GM21515 (cell line): ENCODE results near the gene KCNN3.

Experiments
- ATAC-seq: cut with Tn5 transposase; IDR thresholded peaks from one replicate; pipeline ENCODE4 v1.9.1; 2021; ENCODE audit not compliant: unreplicated experiment

KCNN3 gene

DNA sequence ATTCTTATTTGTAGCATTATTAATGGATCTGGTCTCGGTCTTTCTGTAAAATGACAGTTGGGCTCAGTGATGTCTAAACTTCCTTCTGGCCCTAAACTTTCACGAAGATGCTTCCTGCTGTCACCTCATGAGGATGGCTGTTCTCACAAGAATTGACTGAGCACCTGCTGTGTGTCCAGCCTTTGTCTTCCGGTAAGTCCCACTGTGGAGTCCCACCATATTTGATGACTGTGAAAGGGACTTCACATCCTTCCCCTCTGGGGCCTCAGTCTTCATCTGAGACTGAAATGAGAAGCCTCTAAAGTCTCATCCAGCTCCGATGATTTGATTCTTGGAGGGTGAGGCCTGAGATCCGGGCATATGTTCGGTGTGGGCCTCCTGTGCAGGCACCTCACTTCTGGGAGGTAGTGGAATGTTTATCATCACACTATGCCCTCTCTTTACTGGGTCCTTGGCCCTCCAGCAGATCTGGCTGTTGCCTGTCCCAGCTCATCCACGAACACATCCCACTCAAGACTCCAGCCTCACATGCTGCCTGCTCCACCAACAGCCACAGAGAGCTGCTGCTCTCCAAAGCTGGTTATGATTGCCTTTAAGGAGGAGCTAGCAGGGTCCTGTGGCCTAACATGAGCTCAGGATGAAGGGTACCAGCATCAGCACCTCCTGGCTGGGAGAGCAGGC, 95.8 kb downstream of the KCNN3 start:
- no peak for ATAC-seq

DNA sequence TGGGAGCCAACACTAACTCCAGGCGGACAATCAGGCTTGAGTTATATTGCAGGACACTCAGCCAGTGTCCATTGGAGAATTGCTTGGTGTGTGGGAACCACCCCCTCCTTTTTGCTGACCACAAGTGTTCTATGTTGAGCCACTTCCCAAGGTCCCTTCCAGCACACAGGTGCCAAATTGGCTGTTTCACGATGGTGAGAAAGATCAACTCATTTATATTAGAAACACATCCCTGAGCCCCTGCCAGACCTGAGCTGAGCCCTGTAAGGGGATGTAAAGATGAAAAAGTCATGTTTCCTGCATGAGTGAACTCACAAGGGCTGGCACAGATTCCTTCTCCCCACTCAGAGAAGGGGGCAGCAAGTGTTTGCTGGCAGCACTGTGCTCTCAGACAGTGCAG, 96.5 kb downstream of the KCNN3 start:
- ATAC-seq, result no peak

DNA sequence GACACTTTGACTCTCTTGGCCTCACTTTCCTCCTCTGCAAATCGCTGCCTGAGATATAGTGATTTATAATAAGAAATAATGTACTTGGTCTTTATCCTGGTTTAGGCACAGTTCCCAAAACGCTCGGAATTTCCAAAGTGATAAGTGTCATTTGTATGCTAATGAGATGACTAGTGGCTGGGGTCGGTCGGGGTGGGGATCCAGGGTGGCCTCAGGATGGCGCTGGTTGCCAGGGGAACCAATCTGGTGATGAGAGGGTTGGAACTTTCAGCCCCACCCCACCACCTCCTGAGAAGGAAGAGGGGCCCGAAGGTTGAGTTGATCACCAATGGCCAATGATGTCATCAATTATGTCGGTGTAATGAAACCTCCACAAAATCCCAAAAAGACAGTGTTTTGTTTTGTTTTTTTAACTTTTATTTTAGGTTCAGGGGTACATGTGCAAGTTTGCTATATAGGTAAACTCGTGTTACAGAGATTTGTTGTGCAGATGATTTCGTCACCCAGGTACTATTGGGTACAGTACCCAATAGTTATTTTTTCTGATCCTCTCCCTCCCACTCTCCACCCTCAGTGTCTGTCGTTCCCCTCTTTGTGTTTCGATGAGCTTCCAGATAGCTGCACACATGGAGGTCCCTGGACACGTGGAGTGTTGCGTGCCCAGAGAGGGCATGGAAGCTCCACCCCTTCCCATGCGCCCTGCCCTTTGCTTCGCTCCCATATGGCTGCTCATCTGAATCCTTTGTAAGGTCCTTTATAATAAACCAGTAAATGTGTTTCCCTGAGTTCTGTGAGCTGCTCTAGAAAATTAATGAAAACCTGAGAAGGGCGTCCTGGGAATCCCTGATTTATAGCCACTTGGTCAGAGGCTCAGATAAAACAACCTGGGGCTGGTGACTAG, 97.2 kb downstream of the KCNN3 start:
- no peak for ATAC-seq

DNA sequence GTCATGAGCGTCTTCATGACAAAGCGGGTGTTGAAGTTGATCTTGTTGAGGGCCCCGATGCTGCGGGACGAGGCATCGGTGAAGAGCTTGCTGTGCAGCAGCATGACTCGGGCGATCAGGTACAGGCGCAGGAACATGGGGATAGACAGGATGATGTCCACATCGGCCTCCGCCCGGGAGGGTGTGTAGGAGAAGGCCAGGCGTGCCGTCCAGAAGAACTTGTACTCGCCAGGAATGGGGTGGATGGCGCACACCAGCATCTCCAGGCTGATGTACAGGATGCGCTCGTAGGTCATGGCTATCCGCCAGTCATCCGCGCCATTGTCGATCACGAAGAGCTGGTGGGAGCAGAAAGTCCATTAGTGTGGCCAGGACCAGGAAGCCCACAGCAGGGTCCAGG, 98.0 kb downstream of the KCNN3 start:
- no peak for ATAC-seq

DNA sequence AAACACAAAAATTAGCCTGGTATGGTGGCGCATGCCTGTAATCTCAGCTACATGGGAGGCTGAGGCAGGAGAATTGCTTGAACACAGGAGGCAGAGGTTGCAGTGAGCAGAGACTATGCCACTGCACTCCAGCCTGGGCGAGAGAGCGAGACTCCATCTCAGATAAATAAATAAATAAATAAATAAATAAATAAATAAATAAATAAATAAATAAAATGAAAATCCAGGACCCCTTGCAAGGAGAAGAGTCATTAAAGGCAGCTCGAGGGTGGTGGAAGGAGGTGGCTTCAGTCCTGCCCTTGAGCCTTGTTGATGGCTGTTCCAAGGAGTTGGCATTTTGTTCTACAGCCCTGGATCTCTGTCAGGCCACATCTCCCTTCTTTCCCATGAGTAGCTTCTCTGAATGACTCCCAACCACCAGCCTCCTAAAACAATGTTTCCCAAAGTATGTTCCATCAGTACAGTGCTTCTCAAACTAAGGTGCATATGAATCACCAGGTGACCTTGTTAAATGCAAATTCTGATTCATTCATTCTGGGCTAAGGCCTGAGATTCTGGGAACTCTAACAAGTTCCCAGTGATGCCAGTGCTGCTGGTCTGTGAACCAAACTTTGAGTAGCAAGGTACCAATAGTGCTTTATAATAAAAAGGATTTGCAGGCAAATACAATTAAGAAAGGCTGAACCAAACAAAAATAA, 99.0 kb downstream of the KCNN3 start:
- ATAC-seq, result no peak

DNA sequence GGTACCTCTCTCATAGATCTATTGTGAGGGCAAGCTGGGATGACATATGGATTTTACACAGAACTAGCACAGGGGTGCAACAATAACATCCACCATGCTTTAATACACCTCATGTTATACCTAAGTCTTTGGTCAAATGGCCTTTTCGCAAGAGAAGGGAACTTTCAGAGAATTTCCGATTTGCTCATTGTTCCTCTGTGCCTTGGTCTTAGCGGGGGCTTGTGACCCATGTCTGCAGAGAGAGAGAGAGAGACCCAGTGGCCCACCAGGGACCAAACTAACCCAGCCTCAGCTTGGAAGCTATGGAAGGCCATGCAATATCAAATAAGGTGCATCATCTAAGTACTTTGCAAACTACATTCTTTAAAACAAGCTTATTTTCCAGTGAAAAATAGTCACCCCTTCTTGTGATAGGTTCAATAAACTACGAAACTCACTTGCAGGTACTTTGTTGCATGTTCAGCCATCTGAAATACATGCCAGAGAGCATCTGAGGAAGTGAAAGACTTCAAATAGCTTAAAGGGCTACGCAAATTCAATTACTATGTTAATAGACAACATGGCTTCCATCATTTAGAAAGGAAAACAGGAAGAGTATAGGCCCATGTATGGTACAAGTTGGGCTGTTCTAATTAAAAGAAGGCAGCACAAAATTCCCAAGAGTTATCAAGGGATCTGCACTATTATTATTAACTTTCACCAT, 100.7 kb downstream of the KCNN3 start:
- ATAC-seq, result no peak

DNA sequence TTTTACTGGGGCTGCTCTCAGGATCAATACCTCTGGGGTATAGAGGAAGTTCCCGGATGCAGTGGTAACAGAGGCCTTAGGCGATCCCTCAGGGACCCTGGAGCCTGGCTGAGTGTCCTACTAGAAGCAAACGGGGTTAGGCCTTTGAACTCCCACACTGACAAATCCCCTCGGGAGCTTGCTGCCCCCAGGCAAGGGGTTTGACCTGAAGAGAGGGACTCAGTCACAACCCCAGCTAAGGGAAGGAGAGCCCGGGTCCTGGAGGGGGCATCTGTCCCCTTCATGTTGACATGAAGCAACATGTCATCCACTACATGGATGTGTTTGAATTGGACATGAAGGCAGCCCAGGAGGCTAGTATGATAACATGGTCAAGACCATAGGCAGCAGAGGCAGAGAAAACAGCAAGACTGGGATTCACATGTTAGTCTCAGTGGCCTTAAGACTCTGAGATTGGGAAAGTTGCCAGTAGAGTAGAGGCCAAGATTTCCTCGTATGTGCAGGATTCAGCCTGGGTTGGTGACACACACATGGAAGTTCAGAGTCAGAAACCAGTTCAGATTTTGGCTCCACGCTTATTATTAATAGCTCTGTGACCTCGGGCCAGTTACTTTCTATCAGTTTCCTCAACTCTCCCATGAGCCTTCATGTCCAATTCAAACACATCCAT, 101.5 kb downstream of the KCNN3 start:
- ATAC-seq, result no peak

DNA sequence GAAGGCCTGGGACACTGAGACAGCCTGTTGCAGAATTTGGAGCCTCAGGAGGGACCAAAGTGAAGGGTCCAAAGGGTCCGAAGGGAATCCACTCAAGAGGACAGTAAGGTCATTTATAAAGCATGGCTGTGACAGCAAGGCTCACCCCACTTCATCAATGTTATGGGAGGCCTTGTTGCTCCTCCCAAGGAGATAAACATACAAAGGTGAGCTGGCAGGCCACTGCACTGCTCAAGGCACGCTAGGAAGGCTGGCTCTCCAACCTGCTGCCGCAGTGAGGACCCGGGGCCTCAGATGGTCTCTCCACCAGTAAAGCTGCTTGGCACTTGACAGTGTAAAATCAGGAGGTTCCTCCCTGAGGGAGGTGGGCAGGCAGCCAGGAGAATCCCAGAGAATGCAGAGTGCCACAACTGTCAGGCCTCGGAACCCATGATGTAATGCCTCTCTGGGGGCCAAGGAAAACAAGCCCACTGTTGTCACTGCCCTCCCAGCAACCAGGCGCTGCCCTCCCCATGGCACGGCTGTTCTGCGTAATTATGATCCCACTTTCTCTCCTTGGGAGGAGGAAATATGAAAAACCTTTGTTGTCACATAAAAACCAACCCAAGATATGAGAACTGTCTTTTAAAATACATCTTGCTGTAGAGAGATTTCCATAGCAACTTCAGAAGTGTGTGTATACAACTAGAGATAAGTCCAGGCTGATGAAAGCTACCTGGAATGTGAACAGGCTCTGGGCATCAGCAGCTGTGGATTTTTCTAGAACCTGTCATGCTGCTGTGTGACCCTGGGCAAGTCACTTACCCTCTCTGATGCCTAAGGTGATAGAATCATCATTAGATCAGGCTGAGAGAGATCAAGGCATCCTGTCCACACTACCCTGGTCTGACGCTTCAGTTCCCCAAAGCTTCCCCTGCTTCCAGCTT, 102.5 kb downstream of the KCNN3 start:
- ATAC-seq, result no peak

DNA sequence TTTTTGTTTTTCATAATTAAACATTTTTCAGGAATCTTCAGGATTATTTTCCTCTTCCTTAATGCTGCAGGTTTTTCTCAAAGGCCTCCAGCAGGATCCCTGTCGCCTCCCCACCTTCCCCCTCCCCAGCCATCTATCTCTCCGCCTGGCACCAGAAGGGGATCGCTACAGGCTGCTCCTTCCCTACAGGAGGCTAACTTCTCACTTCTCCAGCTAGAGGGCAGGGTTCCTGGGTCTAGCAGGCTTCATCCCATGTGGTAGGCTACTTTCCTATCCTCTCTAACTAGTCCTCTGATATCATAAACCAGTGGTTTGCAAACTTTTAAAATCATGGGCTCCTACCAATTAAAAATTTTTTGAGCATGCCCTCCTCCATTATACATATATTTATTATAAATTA, 104.1 kb downstream of the KCNN3 start:
- ATAC-seq, result no peak

DNA sequence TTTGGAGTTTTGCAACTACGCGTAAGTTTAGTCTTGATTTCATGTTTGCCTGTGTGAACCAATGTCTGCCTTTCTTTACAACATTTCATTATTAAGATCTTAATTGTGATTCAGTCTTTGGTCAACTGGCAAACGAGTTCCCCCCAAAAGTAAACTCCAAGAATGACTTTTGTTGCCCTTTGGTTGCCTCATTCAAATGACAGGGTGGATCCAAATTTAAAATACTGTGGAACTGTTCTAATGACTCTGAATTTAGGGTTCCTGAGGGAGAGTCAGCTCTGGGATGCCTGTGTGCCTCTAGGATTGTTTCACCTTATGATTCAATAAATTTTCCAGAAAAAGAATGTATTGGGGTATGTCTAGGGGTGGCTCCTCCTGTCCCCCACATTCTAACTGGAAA, 105.3 kb downstream of the KCNN3 start:
- no peak for ATAC-seq

DNA sequence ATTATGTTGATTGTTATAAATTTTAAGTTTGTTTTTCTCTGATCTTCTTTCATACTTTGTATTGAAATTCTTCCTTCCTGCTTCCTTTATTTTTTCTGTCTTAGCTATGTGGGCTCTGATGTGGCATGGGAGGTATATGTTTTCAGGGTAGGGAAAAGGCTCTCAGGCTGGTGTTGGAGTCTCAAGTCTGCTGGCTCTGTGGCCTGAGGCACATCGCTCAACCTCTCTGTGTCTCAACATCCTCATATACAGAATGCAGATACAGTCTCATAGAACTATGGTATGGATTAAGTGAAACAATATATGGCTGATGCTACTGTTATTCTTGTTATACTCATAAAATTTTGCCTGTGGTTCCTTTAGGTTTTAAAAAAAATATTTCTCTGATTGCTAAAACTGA, 105.9 kb downstream of the KCNN3 start:
- ATAC-seq, result no peak

DNA sequence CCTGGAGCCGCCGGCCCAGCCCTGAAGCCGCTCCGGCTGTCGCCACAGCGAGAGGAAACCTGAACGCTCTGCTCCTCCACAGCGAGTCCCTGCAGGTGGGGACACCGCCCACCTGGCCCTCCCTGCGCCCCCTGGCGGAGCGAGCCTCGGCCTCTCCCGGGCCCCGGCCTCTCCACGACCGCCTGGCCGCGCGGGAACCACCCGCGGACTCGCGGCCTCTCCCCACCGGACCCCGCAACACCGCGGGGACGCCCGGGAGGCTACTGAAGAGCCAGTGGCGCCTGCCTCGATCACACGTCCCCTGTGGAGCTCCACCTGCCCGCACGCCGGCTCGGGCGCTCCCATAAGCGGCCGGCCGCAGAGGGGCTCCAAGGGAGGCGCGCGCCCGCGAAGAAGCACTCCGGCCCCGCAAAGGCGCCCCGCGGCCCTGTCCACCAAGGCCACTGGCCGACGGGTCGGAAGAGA, 109.6 kb downstream of the KCNN3 start:
- ATAC-seq, result no peak

DNA sequence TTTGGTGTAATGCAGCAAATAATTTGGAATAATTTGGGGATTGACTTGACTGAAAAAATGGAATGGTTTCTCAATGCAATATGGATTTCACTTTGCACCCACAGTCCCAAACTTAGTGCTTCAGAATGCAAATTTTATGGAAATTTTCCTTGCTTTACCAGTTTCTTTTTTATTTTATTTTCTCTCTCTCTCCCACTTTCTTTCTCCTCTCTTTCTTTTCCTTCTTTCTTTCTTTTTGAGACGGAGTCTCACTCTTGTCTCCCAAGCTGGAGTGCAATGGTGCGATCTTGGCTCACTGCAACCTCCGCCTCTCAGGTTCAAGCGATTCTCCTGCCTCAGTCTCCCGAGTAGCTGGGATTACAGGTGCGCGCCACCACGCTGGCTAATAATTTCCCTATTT, 110.3 kb downstream of the KCNN3 start:
- no peak for ATAC-seq

DNA sequence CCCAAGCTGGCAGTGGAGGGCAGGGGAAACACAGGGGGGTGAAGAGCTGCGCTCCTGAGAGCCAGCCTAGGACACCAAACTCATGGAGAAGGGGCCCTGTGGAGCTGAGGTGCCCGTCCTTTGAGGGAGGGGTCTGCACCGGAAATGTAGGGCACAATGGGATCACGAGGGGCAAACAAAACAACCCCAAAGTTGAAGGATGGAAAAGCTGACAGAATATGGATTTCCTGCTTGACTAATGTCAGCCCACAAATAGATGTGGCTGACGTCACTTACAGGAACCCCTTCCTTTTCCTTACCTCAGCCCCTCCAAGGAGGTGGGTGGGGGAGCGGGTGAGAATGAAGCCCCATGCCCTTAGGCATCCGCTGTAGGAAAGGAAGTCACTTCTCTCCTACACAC, 110.9 kb downstream of the KCNN3 start:
- ATAC-seq, result no peak

DNA sequence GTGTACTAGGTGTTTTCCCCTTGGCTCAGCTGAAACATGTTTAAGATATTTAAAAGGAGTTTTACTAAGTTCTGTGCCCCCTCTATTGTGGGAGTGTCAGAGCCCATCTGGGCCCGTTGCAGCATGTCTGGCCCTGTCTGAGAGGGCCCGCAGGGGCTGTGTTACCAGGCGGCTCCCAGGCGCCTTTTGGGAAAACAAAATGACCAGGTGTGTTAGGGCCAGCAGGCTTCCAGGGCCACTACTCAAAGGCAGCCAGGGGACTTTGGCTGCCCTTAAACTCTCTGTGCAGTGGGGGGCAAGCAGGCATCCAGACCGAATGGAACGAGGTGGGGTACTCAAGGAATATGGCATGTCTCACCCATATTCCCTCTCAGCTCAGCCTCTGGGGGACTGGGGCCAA, 111.7 kb downstream of the KCNN3 start:
- no peak for ATAC-seq

DNA sequence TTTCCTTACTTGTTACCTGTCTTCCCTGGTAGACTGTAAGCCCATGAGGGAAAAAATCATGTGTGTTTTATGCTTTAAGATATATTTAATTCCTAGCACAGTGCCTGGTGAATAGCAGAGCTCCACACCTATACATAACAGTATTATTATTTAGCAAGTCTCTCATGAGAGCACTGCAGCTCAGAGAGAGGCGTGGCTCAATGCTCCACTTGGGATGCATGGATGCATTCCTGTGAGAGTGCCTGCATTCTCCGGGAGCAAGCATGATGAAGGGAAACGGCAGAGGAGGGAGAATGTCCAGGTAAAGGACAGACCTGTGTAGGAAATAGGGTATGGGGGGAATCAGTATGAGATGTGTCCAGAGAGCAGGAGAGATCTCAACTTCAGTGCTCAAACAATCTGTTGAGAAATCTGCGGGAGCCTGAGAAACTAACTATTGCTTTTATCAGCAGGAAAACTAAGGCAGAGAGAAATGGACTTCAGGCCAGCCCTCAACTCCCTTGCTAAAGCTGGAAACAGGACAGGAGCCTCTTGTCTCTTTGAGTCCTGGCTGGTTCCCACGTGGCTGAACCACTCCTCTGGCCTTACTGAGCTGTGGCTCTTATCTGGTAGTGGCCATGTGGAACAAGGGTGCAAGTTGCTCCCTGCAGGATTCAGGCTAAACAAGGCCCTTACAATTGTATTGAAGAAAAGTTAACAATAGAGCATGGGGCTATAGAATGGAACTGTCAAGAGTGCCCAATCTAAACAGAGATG, 113.1 kb downstream of the KCNN3 start:
- no peak for ATAC-seq

DNA sequence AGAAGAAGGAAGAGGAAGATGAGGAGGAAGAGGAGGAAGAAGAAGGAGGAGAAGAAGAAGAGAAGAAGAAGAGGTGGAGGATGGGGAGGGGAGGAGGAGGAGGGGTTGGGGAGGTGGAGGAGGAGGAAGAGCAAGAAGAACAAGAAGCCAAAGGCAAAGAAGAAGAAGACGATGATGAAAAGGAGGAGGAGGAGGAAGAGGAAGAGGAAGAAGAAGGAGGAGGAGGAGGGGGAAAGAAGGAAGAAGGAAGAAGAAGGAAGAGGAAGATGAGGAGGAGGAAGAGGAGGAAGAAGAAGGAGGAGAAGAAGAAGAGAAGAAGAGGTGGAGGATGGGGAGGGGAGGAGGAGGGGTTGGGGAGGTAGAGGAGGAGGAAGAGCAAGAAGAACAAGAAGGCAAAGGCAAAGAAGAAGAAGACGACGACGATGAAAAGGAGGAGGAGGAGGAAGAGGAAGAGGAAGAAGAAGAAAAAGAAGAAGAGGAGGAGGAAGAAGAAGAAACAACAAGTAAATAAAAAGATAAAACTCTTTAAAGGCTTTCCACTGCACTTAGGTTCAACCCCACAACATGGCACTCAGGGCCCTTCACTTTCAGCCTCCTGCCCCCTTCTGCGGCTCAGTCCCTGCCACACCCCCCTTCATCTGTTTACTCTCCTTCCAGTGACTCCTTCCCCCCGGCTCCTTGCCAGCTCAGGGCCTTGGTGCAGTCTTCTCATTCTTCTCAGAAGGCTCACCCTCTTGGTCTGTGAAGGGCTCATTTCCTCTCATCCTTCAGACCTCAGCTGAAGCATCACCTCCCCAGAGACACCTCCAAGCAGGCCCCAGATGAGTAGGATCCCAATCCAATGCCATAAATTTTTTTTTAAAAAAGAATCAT, 114.0 kb downstream of the KCNN3 start:
- no peak for ATAC-seq

DNA sequence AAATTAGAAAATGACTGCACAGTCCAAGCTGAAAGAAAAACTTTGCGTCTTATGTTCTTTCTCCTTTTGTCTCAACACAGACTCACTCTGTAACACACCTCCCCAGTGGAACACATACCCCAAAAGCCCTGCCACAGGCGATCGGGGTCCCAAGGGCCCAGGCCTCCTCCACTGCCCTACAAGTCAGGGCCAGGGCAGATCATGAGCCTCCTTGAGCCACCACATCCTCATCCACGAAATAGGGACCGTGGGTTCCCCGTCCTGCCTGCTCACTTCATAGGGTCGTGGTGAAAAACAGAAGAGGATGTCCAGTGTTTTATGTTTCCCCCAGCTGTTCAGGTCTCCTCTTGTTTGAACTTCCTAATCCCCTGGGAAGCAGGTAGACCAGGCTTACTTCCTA, 116.7 kb downstream of the KCNN3 start:
- no peak for ATAC-seq
